ENCODE data around the gene OTULIN.

OTULIN gene

DNA sequence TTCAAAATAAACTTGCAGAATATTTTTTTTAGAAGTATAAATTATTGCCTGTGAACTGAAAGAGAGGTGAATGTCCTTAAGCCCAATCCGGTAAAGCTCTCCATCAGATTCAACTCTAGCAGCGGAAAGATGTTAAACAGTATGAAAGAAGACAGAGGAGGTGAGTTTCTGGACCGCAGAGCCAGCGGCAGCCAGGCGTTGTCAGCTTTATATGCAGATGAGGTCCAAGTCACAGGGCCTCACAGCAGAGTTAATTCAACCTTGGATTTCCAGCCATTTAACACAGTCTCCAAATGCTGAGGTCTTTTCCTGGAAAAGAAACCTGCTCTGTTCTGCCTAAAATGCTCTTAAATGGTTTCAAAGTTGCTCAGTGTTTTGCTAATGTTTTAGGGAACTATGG lies 75.5 kb downstream of the OTULIN start:
- Histone ChIP-seq H3K9me3 (ENCODE audit: insufficient read depth, low read depth, low read length) (no peaks in the 10 kb centered on the region), H3K27me3 (ENCODE audit: insufficient read depth, low read length) (no peaks in the 10 kb centered on the region), H3K36me3 (ENCODE audit: insufficient read depth, low read depth, low read length) (no peaks in the 10 kb centered on the region), H3K4me3 (ENCODE audit: low read length) (no peak overlapping the region), H3K27ac (ENCODE audit: low read length) (no peak overlapping the region), H3K4me1 (ENCODE audit: insufficient read depth, low read length) (peaks cover 16% of the 10 kb centered on the region), H3K9ac (ENCODE audit: low read depth, low read length) (no peak overlapping the region)

DNA sequence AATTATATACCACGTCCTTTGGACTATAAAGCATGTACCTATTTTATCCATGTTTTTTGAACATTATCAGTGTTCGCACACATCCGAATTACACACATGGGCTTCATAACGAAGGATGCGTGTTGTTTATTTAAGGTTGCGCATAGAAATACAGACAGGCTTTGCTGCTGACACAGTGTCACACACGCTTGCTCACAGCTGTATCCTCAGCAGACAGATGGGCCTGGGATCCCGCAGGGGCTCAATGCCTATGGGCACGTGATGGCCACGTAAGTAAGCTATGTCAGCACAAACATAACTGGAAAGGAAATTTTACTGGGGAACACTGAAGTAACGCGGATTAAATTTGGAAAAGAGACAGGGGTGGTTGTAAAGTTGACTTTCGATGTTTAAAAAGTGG lies 76.6 kb downstream of the OTULIN start:
- H3K27me3 ChIP-seq (ENCODE audit: insufficient read depth, low read length): no peaks in the 10 kb centered on the region
- H3K9ac ChIP-seq (ENCODE audit: low read depth, low read length): no peak overlapping the region
- peaks cover 16% of the 10 kb centered on the region for H3K4me1 ChIP-seq (ENCODE audit: insufficient read depth, low read length)
- no peak overlapping the region for H3K4me3 ChIP-seq (ENCODE audit: low read length)
- H3K36me3 ChIP-seq (ENCODE audit: insufficient read depth, low read depth, low read length): no peaks in the 10 kb centered on the region
- no peaks in the 10 kb centered on the region for H3K9me3 ChIP-seq (ENCODE audit: insufficient read depth, low read depth, low read length)
- H3K27ac ChIP-seq (ENCODE audit: low read length): no peak overlapping the region

DNA sequence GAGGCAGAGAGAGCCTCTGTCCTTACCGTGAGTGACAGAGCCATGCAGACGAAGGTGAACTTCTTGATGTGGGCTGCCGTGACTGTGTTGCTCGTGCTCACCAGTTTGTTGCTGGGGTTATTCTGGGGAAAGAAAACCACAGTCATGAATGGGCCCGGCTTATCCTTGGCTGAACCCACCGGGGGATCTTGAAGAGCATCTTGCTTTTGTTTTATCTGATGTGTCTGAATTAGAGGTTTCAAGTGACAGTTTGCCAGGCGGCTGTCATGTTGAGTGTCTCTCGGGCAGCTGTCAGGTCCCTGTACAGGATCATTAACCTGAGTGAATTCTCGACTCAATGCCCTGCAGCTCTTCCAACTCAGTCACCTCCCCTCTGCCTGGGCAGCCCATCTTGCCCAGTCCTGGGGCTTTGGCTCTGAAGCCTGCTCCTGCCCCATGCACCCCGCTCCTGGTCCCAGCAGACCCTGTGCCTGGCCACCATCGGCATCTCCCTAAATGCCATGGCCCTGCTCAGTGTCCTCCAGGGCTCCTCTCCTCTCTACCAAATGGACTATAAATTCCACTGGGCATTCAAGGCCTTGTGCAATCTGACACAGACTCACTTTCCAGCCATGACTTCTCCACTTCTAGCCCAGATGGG lies 77.4 kb downstream of the OTULIN start:
- no peaks in the 10 kb centered on the region for H3K36me3 ChIP-seq (ENCODE audit: insufficient read depth, low read depth, low read length)
- no peak overlapping the region for H3K27ac ChIP-seq (ENCODE audit: low read length)
- H3K4me3 ChIP-seq (ENCODE audit: low read length): no peak overlapping the region

DNA sequence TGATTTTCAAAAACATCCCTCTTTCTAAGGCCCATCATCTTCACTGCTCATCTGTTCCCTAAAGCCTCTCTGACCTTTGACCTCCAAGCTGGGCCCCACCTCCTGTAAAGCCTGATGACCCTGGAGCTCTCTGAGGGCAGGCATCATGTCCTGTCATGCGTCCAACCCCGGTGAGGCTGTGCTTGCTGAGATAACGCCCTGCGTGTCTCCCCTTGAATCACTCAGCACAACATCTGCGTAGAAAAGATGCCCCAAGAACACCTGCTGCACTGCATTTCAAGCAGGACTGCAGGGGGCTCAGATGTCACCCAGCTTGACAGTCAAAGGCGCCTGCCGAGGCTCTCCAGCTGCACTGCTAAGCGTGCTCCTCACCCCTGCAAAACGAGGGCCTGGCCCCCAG lies 78.0 kb downstream of the OTULIN start:
- Histone ChIP-seq H3K27ac (ENCODE audit: low read length) (no peak overlapping the region), H3K36me3 (ENCODE audit: insufficient read depth, low read depth, low read length) (no peaks in the 10 kb centered on the region), H3K9me3 (ENCODE audit: insufficient read depth, low read depth, low read length) (no peaks in the 10 kb centered on the region), H3K9ac (ENCODE audit: low read depth, low read length) (no peak overlapping the region), H3K4me1 (ENCODE audit: insufficient read depth, low read length) (peaks cover 16% of the 10 kb centered on the region), H3K4me3 (ENCODE audit: low read length) (no peak overlapping the region), H3K27me3 (ENCODE audit: insufficient read depth, low read length) (no peaks in the 10 kb centered on the region)

More for the DNA sequence above, 77.4 kb downstream of the OTULIN start:
- H3K9me3 ChIP-seq (ENCODE audit: insufficient read depth, low read depth, low read length): no peaks in the 10 kb centered on the region
- H3K9ac ChIP-seq (ENCODE audit: low read depth, low read length): no peak overlapping the region
- no peaks in the 10 kb centered on the region for H3K27me3 ChIP-seq (ENCODE audit: insufficient read depth, low read length)
- peaks cover 16% of the 10 kb centered on the region for H3K4me1 ChIP-seq (ENCODE audit: insufficient read depth, low read length)

DNA sequence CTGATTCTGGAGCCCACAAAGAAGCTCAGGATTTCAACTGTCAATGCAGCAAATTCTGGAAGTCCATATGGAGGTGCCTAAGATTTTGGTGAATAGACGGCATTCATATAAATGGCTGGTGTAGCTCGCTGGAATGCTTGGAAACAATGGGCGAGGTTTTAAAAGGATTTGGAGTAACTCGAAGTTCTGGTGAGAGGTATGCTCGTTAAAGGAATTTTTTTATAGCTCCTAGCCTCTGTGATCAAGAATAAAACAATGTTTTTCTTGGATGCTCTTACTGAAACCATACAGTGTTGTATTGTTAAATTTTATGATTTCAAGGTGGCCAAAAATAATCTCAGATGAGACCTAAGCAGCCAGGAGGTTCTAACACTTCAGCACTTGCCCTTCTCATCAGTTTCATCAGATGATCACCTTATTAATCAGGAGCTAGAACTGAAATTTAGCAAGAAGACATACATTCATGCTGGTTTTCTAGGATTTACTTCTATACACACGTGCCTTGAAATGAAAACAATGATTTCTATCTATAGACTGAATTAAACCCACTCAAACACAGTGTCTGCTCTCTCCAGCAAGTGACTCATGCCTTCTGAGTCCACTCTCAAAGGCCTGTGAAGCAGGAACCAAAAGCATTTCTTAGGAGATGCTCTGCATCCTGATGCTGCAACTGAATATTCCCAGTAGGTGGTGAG lies 79.2 kb downstream of the OTULIN start:
- H3K4me3 ChIP-seq (ENCODE audit: low read length): no peak overlapping the region
- peaks cover 16% of the 10 kb centered on the region for H3K4me1 ChIP-seq (ENCODE audit: insufficient read depth, low read length)
- no peak overlapping the region for H3K9ac ChIP-seq (ENCODE audit: low read depth, low read length)
- no peaks in the 10 kb centered on the region for H3K36me3 ChIP-seq (ENCODE audit: insufficient read depth, low read depth, low read length)
- no peaks in the 10 kb centered on the region for H3K9me3 ChIP-seq (ENCODE audit: insufficient read depth, low read depth, low read length)
- H3K27ac ChIP-seq (ENCODE audit: low read length): no peak overlapping the region
- no peaks in the 10 kb centered on the region for H3K27me3 ChIP-seq (ENCODE audit: insufficient read depth, low read length)

DNA sequence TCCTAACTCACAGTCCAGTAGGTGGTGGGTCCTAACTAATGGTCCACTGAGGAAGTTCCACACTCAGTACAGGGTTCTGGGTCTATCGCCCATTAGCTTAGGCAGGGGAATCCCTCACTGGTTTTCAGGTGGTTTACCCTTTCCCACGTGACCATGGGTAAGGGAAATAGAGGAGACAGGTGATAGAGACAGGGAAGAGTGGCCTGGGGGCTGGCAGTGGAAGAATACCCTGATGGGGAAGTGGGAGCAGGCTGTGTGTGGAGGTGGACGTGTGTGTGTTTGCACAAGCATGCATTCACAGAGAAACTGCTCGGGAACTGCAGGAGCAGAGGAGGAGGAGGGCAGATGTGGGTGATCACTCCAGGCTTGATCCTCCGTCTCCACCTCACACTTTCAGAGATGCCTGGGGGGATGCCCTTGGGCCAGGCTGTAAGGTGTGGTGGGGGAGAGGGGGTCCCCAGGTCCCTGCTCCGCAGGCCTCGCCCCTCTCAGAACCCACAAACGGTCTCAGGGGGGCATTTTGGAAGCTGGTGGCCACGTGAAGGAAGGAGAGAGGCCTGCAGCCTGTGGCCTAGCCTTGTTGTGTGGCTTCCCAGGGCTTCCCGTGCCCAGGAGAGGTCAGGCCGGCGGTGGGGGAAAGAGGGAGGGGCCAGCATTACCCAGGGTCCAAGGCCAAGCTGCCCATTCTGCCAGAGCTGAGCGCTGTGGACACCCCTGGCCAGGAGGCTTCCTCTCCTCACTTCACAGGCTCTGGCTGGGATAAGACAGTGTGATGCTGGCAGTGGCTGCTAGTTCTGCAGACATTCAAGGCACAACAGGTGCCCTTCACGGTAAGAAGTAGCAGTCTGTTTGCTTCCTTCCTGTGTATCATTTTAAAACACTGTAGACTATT lies 80.0 kb downstream of the OTULIN start:
- H3K9ac ChIP-seq (ENCODE audit: low read depth, low read length): no peak overlapping the region
- H3K4me3 ChIP-seq (ENCODE audit: low read length): no peak overlapping the region
- H3K36me3 ChIP-seq (ENCODE audit: insufficient read depth, low read depth, low read length): no peaks in the 10 kb centered on the region
- H3K27ac ChIP-seq (ENCODE audit: low read length): no peak overlapping the region
- no peaks in the 10 kb centered on the region for H3K9me3 ChIP-seq (ENCODE audit: insufficient read depth, low read depth, low read length)
- no peaks in the 10 kb centered on the region for H3K27me3 ChIP-seq (ENCODE audit: insufficient read depth, low read length)
- peaks cover 16% of the 10 kb centered on the region for H3K4me1 ChIP-seq (ENCODE audit: insufficient read depth, low read length)

DNA sequence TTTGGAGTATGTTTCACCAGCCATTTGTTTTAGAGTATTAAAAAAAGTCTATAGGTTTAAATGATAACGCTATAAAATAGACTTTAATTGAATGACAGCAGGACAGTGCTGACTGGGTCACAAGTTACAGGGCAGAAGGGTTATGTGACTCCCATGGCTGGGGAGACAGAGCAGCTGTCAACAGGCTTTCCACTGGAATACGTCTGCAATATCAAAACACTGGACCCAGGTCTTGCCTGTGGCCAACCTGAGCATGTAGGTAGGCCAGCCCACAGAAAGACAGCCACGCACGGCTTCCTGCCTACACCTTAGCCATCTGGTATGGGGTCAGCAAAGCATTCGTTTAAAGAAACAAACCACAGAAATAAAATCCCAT lies 80.7 kb downstream of the OTULIN start:
- H3K27ac ChIP-seq (ENCODE audit: low read length): no peak overlapping the region
- H3K9me3 ChIP-seq (ENCODE audit: insufficient read depth, low read depth, low read length): no peaks in the 10 kb centered on the region
- no peaks in the 10 kb centered on the region for H3K27me3 ChIP-seq (ENCODE audit: insufficient read depth, low read length)
- H3K4me3 ChIP-seq (ENCODE audit: low read length): no peak overlapping the region
- H3K36me3 ChIP-seq (ENCODE audit: insufficient read depth, low read depth, low read length): no peaks in the 10 kb centered on the region
- no peak overlapping the region for H3K9ac ChIP-seq (ENCODE audit: low read depth, low read length)
- peaks cover 16% of the 10 kb centered on the region for H3K4me1 ChIP-seq (ENCODE audit: insufficient read depth, low read length)

DNA sequence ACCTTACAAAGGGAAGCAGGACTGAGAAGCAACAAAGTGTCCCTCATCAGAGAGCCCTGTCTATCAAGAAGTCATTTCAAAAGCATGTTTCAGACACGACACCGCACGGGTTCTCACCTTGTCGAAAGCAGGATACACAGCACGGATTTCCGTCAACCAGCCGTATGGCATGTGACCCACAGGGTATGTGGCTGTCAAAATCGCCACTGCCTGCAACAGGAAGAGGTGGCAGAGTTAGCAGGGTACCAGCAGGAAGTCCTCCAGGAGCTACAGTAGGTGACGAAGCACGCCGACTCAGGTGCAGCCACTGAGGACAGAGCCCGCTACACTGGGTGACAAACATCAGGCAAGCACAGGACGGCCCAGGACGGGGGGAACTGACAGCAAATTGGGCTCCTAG lies 81.2 kb downstream of the OTULIN start:
- Histone ChIP-seq H3K27ac (ENCODE audit: low read length) (no peak overlapping the region), H3K4me1 (ENCODE audit: insufficient read depth, low read length) (peaks cover 16% of the 10 kb centered on the region)

DNA sequence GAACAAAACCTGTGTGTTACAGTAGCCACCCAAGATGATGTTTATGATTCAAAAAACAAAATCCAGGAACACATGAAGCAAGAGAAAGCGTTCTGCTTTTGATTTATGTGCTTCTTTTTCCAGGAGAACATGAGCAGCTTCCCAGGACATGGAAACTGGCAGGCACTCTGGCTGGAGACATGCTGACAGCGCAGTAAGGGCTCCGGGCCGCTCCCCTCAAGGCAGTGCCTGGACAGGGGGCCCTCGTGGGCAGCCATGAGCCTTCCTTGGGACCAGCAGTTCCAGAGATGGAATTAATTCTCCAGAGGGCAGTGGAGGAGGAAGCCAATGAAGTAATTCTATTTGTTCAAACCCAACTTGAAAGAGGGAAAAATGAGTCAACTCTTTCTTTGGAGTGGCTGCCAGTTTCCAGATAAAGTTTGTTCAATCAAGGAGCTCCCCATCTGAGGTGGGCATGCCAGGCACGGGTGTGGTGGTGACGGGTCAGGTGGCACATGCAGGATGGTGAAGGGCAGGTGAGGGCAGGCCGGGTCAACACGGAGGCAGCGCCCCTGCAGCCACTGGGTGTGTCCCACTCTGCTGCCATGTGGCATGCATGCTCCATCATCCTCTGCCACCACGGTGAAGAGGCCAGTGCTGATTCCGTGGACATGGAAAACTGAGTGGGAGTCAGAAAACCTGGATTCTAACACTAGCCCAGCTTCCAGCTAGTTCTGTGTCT lies 83.8 kb downstream of the OTULIN start:
- no peak overlapping the region for H3K27ac ChIP-seq (ENCODE audit: low read length)
- H3K36me3 ChIP-seq (ENCODE audit: insufficient read depth, low read depth, low read length): no peaks in the 10 kb centered on the region
- H3K9me3 ChIP-seq (ENCODE audit: insufficient read depth, low read depth, low read length): no peaks in the 10 kb centered on the region
- H3K4me1 ChIP-seq (ENCODE audit: insufficient read depth, low read length): 0 out of 2 replicates have a peak, but pooled peaks cover 2% of the 10 kb centered on the region
- H3K9ac ChIP-seq (ENCODE audit: low read depth, low read length): no peak overlapping the region
- no peak overlapping the region for H3K4me3 ChIP-seq (ENCODE audit: low read length)
- no peaks in the 10 kb centered on the region for H3K27me3 ChIP-seq (ENCODE audit: insufficient read depth, low read length)

More for the DNA sequence above, 81.2 kb downstream of the OTULIN start:
- Histone ChIP-seq H3K27me3 (ENCODE audit: insufficient read depth, low read length) (no peaks in the 10 kb centered on the region), H3K36me3 (ENCODE audit: insufficient read depth, low read depth, low read length) (no peaks in the 10 kb centered on the region), H3K4me3 (ENCODE audit: low read length) (no peak overlapping the region), H3K9me3 (ENCODE audit: insufficient read depth, low read depth, low read length) (no peaks in the 10 kb centered on the region), H3K9ac (ENCODE audit: low read depth, low read length) (no peak overlapping the region)
